SK-N-MC (cell line): Measurements from ENCODE around the gene MYLK3.

Source experiments
- EZH2 ChIP-seq: fragments of 200-600 bp; sonication (generic); IDR thresholded peaks from one replicate; pipeline ENCODE4 v1.6.1; 2017; ENCODE audit warnings: antibody characterized with exemption
- POLR2AphosphoS5 ChIP-seq: IDR thresholded peaks from 2 replicates; pipeline ENCODE4 v1.6.1; 2012; ENCODE audit warnings: mild to moderate bottlenecking, low read depth, low read length, borderline replicate concordance

GRCh38 chr16:46673320-46674013 is 74.7 kb downstream of the MYLK3 start:
- TF ChIP-seq POLR2AphosphoS5: no peak
- no peak for TF ChIP-seq EZH2
